Gastrocnemius medialis (tissue), 4 donors: ENCODE results near the gene HDAC10. TPM values are rescaled to one million over a fixed set of nuclear protein-coding genes. Genes with fewer than 3 reads are reported as not detected.

ENCODE experiments used
- ATAC-seq, 2 donors: fragments of 150-250 bp; one replicate each; pipeline ENCODE4 v1.9.1; 2016
- DNase-seq, 2 donors: peaks; one replicate each; pipeline ENCODE4 v3.0.0-alpha.2; 2019
- H3K27ac ChIP-seq, 4 donors: fragments of 200-600 bp; sonication (generic); 1 replicate in 1 of 4; 2 replicates in 3 of 4; pipeline ENCODE4 v1.5.1; 2016 to 2018; ENCODE audit warnings: mild to moderate bottlenecking in 2 of 4, moderate library complexity in 1 of 4
- H3K27me3 ChIP-seq, 3 donors: fragments of 200-600 bp; sonication (generic) in 2 of 3; 1 replicate in 1 of 3; 2 replicates in 2 of 3; pipeline versions ENCODE4 v1.5.1 to v1.6.0; 2016 to 2019; ENCODE audit warnings: mild to moderate bottlenecking in 1 of 3, moderate library complexity in 1 of 3
- H3K36me3 ChIP-seq, 2 donors: fragments of 200-600 bp; sonication (generic) in 1 of 2; one replicate each; pipeline ENCODE4 v1.5.1; 2017 to 2018
- H3K4me1 ChIP-seq, 2 donors: fragments of 200-600 bp; sonication (generic) in 1 of 2; one replicate each; pipeline ENCODE4 v1.5.1; 2016 to 2017; ENCODE audit warnings: mild to moderate bottlenecking in 2 of 2
- H3K4me3 ChIP-seq, 4 donors: fragments of 200-600 bp; sonication (generic) in 3 of 4; 1 replicate in 1 of 4; 2 replicates in 3 of 4; pipeline ENCODE4 v1.5.1; 2016 to 2019; ENCODE audit warnings: mild to moderate bottlenecking in 2 of 4
- H3K9me3 ChIP-seq, 3 donors: fragments of 200-600 bp; sonication (generic) in 2 of 3; 1 replicate in 1 of 3; 2 replicates in 2 of 3; pipeline ENCODE4 v1.5.1; 2016 to 2019
- POLR2A ChIP-seq, 2 donors: fragments of 450-650 bp; IDR thresholded peaks; one replicate each; pipeline ENCODE4 v1.6.1; 2017; ENCODE audit warnings: antibody characterized with exemption in 2 of 2, mild to moderate bottlenecking in 2 of 2, moderate library complexity in 2 of 2
- in situ Hi-C, 4 donors: fragments of 200-750 bp; cut with MboI; loops; one replicate each; pipeline versions ENCODE4 v1.15.0 to v1.8.0; 2017; ENCODE audit warnings: low sequenced_read_pairs in 4 of 4
- intact Hi-C: fragments of 100-400 bp; cut with DNase I; formaldehyde crosslinking; loops from one replicate; pipeline ENCODE4 v1.15.1; 2023; ENCODE audit warnings: low total_unique reads
- total RNA-seq, 4 donors: library from RNA; depleted of rRNA; stranded (reverse); fragments of >200 nt; gene quantifications; one replicate each; pipeline versions ENCODE4 v1.1.0 to v1.2.3, GENCODE V29; 2016
- TF ChIP-seq, protein P1 (sequence below), 5 experiments: fragments of 450-650 bp in 3 of 5; fragments of 200-600 bp in 2 of 5; sonication (generic) in 2 of 5; IDR thresholded peaks in 4 of 5; conservative IDR thresholded peaks in 1 of 5; 1 replicate in 4 of 5; 2 replicates in 1 of 5; pipeline ENCODE4 v1.5.1; 2016 to 2019; ENCODE audit warnings: antibody characterized with exemption in 5 of 5, mild to moderate bottlenecking in 3 of 5, moderate library complexity in 3 of 5

HDAC10 gene
- total RNA-seq, 4 donors from 2014 or later, result 4.1 to 24.9 (median 8.6) TPM

DNA sequence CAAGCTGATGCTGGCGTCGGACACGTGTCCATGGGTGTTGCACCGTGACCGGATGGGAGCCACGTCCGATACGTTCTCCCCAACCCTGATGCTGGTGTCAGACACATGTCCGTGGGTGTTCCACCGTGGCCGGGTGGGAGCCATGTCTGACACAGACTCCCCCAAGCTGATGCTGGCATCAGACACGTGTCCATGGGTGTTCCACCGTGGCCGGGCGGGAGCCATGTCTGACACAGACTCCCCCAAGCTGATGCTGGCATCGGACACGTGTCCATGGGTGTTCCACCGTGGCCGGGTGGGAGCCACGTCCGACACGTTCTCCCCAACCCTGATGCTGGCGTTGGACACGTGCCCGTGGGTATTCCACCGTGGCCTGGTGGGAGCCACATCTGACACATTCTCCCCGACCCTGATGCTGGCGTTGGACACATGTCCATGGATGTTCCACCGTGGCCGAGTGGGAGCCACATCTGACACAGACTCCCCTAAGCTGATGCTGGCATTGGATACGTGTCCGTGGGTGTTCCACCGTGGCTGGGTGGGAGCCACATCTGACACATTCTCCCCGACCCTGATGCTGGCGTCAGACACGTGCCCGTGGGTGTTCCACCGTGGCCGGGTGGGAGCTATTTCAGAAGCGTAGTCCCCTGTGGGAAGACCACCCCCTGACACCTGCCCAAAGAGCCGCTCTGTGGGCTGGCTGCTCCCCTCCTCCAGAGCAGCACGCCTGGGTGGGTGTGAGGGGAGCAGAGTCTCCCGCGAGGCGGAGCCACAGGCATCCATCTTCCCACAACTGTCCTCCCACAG is 30.3 kb downstream of the HDAC10 start:
- Histone ChIP-seq H3K4me3 (no peak overlapping the region), H3K27ac (no peak overlapping the region), H3K27me3 (no peaks in the 10 kb centered on the region), H3K36me3 (peaks cover 0 to 93% of the 10 kb centered on the region in 2 donors), H3K9me3 (no peaks in the 10 kb centered on the region), H3K4me1 (no peaks in the 10 kb centered on the region)
- TF ChIP-seq, protein P1, sequence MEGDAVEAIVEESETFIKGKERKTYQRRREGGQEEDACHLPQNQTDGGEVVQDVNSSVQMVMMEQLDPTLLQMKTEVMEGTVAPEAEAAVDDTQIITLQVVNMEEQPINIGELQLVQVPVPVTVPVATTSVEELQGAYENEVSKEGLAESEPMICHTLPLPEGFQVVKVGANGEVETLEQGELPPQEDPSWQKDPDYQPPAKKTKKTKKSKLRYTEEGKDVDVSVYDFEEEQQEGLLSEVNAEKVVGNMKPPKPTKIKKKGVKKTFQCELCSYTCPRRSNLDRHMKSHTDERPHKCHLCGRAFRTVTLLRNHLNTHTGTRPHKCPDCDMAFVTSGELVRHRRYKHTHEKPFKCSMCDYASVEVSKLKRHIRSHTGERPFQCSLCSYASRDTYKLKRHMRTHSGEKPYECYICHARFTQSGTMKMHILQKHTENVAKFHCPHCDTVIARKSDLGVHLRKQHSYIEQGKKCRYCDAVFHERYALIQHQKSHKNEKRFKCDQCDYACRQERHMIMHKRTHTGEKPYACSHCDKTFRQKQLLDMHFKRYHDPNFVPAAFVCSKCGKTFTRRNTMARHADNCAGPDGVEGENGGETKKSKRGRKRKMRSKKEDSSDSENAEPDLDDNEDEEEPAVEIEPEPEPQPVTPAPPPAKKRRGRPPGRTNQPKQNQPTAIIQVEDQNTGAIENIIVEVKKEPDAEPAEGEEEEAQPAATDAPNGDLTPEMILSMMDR (IDR thresholded peaks at IDR 0.05 in 4 of 5, conservative IDR thresholded peaks at IDR 0.05 in 1 of 5), result no peak
- no peak for TF ChIP-seq POLR2A (IDR thresholded peaks at IDR 0.05)
- in situ Hi-C loops (no loop called here), intact Hi-C loops (no loop called here)
- ATAC-seq (no peak), DNase-seq (no peak)

DNA sequence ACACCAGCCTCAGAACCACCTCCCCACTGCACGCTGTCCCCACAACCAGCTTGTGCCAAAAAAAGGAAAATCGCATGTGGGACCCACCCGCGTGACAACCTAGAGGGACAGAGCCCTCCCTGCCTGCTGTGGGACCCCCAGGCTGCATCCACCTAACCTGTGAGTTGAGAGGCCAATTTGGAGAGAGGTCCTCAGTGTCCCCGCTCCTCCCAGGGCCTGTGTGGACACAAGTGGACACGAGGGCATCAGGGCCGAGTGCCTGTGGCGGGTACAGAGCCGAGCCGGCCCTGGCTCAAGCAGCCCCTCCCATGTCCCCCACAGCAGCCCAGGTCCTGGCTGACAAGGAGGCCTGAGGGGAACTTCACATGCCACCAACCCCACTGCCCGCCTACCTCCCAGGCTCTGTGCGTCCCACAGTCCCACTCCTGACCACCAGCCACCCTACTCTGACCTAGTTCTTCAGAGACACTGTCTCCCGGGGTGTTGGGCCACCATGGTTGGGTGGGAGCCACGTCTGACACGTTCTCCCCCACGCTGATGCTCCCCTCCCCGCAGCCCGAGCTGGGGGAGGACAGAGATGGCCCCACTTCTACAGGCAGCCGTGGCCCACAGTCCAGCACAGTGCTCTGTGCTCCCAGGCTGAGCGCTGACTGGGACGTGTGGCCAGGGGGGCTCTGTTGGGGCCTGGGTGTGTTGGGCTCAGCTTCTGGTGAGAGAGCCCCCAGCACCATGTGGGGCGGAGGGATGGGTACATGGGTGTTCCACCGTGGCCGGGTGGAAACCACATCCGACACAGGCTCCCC is 31.1 kb downstream of the HDAC10 start:
- intact Hi-C loops, result no loop called here
- Histone ChIP-seq H3K36me3 (peaks cover 0 to 90% of the 10 kb centered on the region in 2 donors), H3K9me3 (no peaks in the 10 kb centered on the region), H3K27ac (peak overlapping the region; percentile 51 to 67 (median 63)), H3K4me3 (no peak overlapping the region), H3K4me1 (no peaks in the 10 kb centered on the region), H3K27me3 (no peaks in the 10 kb centered on the region)
- in situ Hi-C loops, result no loop called here
- TF ChIP-seq, protein P1 (IDR thresholded peaks at IDR 0.05 in 4 of 5, conservative IDR thresholded peaks at IDR 0.05 in 1 of 5), result no peak
- TF ChIP-seq POLR2A (IDR thresholded peaks at IDR 0.05), result no peak
- ATAC-seq (no peak), DNase-seq (no peak)

DNA sequence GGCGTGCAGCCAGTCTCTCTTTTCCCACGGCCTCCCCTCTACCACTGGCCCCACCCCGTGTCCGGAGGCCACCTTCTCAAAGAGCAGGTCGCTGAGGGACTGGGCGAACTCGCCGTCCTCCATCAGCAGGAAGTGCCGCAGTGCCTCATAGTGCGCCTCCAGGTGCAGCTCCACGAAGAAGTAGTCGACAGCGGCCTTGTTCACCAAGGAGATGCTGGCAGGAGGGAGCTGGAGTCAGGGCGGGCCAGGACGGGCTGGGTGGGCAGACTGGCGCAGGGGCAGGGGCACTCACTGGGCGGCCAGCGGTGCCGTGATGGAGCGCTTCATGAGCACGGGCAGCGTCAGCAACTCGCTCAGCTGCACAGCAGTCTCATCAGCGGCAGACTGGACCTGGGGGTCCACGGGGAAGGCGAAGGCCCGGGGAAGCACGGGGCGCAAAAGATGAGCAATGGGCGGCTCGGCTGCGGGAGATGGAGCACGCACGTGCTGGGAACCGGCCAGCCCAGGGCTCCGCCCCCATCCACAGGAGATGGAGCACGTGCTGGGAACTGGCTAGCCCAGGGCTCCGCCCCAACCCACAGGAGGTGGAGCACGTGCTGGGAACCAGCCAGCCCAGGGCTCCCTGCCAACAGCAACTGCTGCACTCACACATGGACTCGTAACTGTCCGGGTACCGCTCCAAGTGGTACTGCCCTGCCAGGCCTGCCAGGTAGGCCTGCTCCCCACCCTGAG is 31.9 kb downstream of the HDAC10 start:
- ATAC-seq (peak; percentile 68 to 80), DNase-seq (peak; percentile 71 to 87)
- TF ChIP-seq POLR2A (IDR thresholded peaks at IDR 0.05), result no peak
- TF ChIP-seq, protein P1 (IDR thresholded peaks at IDR 0.05 in 4 of 5, conservative IDR thresholded peaks at IDR 0.05 in 1 of 5), result no peak
- H3K27ac ChIP-seq, result peak overlapping the region; percentile 51 to 67 (median 63)
- no peaks in the 10 kb centered on the region for H3K4me1 ChIP-seq
- intact Hi-C loops, result no loop called here
- H3K27me3 ChIP-seq, result no peaks in the 10 kb centered on the region
- no peak overlapping the region for H3K4me3 ChIP-seq
- H3K9me3 ChIP-seq, result no peaks in the 10 kb centered on the region
- in situ Hi-C loops, result no loop called here
- H3K36me3 ChIP-seq, result peaks cover 0 to 90% of the 10 kb centered on the region in 2 donors

DNA sequence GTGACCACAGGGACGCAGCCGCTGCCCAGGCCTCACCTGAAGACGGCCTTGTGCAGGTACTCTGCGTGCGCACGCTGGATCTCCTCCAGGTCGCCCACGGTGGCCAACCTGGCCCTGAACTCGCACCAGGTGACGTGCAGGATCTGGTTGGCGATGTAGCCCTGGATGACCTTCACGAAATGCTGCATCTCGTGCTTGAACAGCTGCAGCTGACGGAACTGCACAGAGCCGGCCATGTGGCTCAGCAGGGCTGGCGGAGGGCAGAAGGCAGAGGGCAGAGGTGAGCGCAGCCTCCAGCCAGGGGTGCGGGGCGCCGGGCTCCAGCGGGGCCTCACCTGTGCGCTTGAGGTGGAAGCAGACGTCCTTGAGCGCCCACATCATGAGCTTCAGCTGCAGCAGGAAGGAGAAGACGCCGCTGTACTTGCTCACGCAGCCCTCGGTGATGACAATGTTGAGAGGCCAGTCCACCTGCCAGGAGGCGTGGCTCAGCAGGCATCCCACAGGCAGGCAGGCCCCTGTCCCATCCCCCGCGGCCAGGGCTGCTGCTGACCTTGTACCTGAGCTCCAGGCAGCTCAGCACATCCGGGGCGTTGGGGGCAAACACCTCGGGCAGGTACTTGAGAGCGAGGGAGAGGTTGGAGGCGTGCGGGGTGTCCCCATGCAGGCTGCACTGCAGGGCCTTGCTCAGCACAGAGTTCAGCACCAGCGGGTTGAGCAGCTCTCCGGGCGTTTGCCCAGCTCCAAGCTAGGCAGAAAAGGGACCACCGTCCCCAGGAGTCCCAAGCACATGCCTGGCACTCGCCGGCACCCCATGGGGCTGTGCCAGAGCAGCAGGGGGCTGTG is 32.7 kb downstream of the HDAC10 start:
- ATAC-seq (no peak), DNase-seq (no peak)
- in situ Hi-C loops, result no loop called here
- H3K4me1 ChIP-seq, result no peaks in the 10 kb centered on the region
- intact Hi-C loops, result no loop called here
- H3K27ac ChIP-seq, result peak overlapping the region; percentile 31 to 61 (median 46)
- H3K27me3 ChIP-seq, result no peaks in the 10 kb centered on the region
- H3K9me3 ChIP-seq, result no peaks in the 10 kb centered on the region
- peaks cover 0 to 90% of the 10 kb centered on the region in 2 donors for H3K36me3 ChIP-seq
- TF ChIP-seq, protein P1 (IDR thresholded peaks at IDR 0.05 in 4 of 5, conservative IDR thresholded peaks at IDR 0.05 in 1 of 5), result no peak
- no peak for TF ChIP-seq POLR2A (IDR thresholded peaks at IDR 0.05)
- H3K4me3 ChIP-seq, result no peak overlapping the region
